ENCODE results near the gene CUTC. TPM values are rescaled to one million over a fixed set of nuclear protein-coding genes. Genes with fewer than 3 reads are reported as not detected.

Gene CUTC
- total and polyA plus RNA-seq, 9 donors = 17.5 to 22.5 (median 20.0) TPM

DNA sequence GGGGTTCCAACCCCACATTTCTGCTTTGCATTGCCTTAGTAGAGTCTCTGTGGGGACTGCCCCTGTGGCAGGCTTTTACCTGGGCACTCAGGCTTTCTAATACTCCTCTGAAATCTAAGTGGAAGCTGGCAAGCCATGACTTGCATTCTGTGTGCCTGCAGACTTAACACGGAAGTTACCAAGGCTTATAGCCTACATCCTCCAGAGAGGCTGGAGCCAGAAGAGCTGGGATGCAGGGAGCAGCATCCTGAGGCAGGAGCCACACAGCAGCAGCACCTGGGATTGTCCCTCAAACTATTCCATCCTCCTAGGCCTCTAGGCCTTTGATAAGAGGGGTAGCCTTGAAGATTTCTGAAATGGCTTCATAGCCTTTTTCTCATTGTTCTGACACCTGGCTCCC is 28.3 kb downstream of the CUTC start:
- no peak overlapping the region for H3K4me3 ChIP-seq (ENCODE audit: low read length)
- H3K36me3 ChIP-seq (ENCODE audit: control insufficient read depth, insufficient read depth, low read length) = peaks cover 27% of the 10 kb centered on the region
- H3K4me1 ChIP-seq (ENCODE audit: control insufficient read depth, insufficient read depth, low read length) = no peaks in the 10 kb centered on the region
- no peak overlapping the region for H3K27ac ChIP-seq (ENCODE audit: low read length)
- DNase-seq = no peak
- 100% methylated on average over 1 of the region's 1 CpG for WGBS (ENCODE audit: insufficient coverage)
- H3K27me3 ChIP-seq (ENCODE audit: control insufficient read depth, insufficient read depth, low read length) = no peaks in the 10 kb centered on the region
- peaks cover 3% of the 10 kb centered on the region for H3K9me3 ChIP-seq (replicated peaks; ENCODE audit: control insufficient read depth, low read depth, low read length)

DNA sequence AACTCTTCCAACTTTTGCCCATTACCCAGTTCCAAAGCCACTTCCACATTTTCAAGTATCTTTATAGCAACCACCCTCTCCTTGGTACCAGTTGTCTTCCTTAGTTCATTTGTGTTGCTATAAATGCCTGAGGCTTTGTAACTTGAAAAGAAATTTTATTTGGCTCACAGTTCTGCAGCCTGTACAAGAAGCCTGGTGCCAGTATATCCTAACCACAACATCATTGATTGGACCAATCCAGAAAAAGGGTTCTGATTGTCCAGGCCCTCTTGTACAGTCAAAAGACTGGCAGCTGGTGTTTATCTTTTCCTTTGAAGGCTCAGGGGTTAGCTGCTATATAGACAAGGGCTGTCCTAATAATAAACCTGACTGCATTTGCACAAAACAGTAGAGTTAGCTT is 29.3 kb downstream of the CUTC start:
- Histone ChIP-seq H3K4me3 (ENCODE audit: low read length) (no peak overlapping the region), H3K27ac (ENCODE audit: low read length) (no peak overlapping the region), H3K9me3 (replicated peaks; ENCODE audit: control insufficient read depth, low read depth, low read length) (peaks cover 3% of the 10 kb centered on the region), H3K36me3 (ENCODE audit: control insufficient read depth, insufficient read depth, low read length) (peaks cover 22% of the 10 kb centered on the region), H3K27me3 (ENCODE audit: control insufficient read depth, insufficient read depth, low read length) (no peaks in the 10 kb centered on the region), H3K4me1 (ENCODE audit: control insufficient read depth, insufficient read depth, low read length) (no peaks in the 10 kb centered on the region)
- no peak for DNase-seq

DNA sequence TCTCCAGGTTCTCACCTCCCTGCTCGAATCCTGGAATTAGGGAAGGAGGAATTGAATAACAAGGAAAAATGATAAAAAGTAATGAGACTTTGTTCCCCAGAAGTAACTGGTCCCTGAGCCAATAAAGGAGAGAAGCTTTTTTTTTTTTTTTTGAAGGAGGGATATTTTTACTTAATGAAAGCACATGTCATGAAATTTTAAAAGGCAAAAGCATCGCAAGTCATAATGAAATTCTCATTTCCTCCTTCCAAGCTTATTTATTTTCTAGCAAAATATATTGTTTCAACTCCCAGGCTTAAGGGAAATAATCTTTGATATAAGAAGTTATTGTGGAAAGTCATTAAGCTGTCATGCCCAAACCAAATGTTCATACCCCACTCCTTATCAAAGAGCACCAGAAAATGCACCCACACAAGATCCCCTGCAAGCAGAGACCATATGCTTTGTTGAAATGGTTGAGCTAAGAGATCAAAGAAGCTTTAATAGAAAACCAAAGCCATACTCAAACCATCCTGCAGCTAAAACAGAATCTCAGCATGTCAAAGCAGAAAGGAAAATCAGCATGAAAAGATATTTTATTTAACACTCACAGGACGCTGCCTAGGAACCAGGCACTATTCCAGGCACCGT is 33.8 kb downstream of the CUTC start:
- no peak for DNase-seq
- WGBS (ENCODE audit: insufficient coverage) = 61% methylated on average over 2 of the region's 4 CpGs
- Histone ChIP-seq H3K9me3 (replicated peaks; ENCODE audit: control insufficient read depth, low read depth, low read length) (peaks cover 3% of the 10 kb centered on the region), H3K36me3 (ENCODE audit: control insufficient read depth, insufficient read depth, low read length) (peaks cover 2% of the 10 kb centered on the region), H3K27ac (ENCODE audit: low read length) (no peak overlapping the region), H3K4me1 (ENCODE audit: control insufficient read depth, insufficient read depth, low read length) (no peaks in the 10 kb centered on the region), H3K4me3 (ENCODE audit: low read length) (no peak overlapping the region), H3K27me3 (ENCODE audit: control insufficient read depth, insufficient read depth, low read length) (no peaks in the 10 kb centered on the region)

DNA sequence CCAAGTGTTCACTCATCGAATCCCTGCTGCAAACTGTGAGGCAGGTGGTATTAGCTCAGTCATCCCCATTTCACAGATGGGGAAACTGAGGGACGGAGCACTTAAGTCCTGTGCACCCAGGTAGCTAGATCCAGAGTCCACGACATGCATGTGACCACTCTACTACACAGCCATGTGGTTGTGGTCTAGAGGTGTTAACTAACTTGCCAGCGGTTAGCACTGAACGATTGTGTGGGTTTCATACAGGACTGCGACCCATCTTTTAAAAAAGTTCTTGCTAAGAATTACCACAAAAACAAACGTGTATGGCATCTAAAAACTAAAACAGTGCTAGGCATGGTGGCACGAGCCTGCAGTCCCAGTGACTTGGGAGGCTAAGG is 34.3 kb downstream of the CUTC start:
- peaks cover 3% of the 10 kb centered on the region for H3K9me3 ChIP-seq (replicated peaks; ENCODE audit: control insufficient read depth, low read depth, low read length)
- H3K27ac ChIP-seq (ENCODE audit: low read length) = no peak overlapping the region
- H3K36me3 ChIP-seq (ENCODE audit: control insufficient read depth, insufficient read depth, low read length) = no peaks in the 10 kb centered on the region
- no peaks in the 10 kb centered on the region for H3K4me1 ChIP-seq (ENCODE audit: control insufficient read depth, insufficient read depth, low read length)
- no peak overlapping the region for H3K4me3 ChIP-seq (ENCODE audit: low read length)
- no peak for DNase-seq
- H3K27me3 ChIP-seq (ENCODE audit: control insufficient read depth, insufficient read depth, low read length) = no peaks in the 10 kb centered on the region
- WGBS (ENCODE audit: insufficient coverage) = 88% methylated on average over 1 of the region's 8 CpGs

DNA sequence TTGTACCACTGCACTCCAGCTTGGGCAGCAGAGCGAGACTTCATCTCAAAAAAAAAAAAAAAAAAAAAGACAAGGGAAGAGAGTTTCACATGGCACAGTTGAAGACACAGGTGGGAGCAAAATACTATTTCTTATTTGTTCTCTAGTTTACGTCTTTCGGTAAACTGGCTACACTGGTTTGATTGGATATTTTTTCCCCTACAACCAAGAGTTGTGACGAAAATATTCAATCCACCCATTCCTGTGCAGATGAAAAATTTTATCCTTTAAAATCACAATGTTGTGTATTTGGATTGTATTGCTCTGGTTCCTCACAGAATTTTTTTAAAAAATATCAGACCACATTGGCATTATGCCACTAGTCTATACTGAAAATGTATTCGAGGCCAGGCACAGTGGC is 35.9 kb downstream of the CUTC start:
- no CpG with 5 or more reads among the region's 5 CpGs for WGBS (ENCODE audit: insufficient coverage)
- DNase-seq = no peak

GRCh38 chr10:99768556-99768955 is 36.5 kb downstream of the CUTC start:
- no peaks in the 10 kb centered on the region for H3K27me3 ChIP-seq (ENCODE audit: control insufficient read depth, insufficient read depth, low read length)
- no peaks in the 10 kb centered on the region for H3K4me1 ChIP-seq (ENCODE audit: control insufficient read depth, insufficient read depth, low read length)
- 77% methylated on average over 2 of the region's 2 CpGs for WGBS (ENCODE audit: insufficient coverage)
- H3K9me3 ChIP-seq (replicated peaks; ENCODE audit: control insufficient read depth, low read depth, low read length) = no peaks in the 10 kb centered on the region
- H3K36me3 ChIP-seq (ENCODE audit: control insufficient read depth, insufficient read depth, low read length) = no peaks in the 10 kb centered on the region
- H3K4me3 ChIP-seq (ENCODE audit: low read length) = no peak overlapping the region
- DNase-seq = no peak
- no peak overlapping the region for H3K27ac ChIP-seq (ENCODE audit: low read length)

More for the DNA sequence above, 35.9 kb downstream of the CUTC start:
- H3K4me3 ChIP-seq (ENCODE audit: low read length) = no peak overlapping the region
- no peaks in the 10 kb centered on the region for H3K27me3 ChIP-seq (ENCODE audit: control insufficient read depth, insufficient read depth, low read length)
- no peaks in the 10 kb centered on the region for H3K36me3 ChIP-seq (ENCODE audit: control insufficient read depth, insufficient read depth, low read length)
- H3K4me1 ChIP-seq (ENCODE audit: control insufficient read depth, insufficient read depth, low read length) = no peaks in the 10 kb centered on the region
- peaks cover 3% of the 10 kb centered on the region for H3K9me3 ChIP-seq (replicated peaks; ENCODE audit: control insufficient read depth, low read depth, low read length)
- no peak overlapping the region for H3K27ac ChIP-seq (ENCODE audit: low read length)

DNA sequence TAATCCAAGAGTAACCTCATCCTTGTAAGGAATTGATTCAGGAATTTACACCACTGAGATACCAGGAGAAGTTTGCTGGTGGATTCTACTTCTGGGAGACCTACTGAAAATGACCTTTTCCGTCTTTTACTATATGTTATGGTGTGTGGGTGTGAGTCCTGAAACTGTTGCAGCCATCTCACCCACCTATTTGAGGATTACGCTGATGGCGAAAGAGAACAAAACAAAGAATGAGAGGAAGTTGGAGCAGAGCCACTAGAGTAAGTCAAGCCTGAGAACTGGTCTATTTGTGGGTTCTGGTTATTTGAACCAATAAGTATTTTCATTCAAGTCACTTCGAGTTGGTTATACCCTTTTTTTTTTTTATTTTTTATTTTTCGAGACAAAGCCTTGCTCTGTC is 37.7 kb downstream of the CUTC start:
- Histone ChIP-seq H3K27me3 (ENCODE audit: control insufficient read depth, insufficient read depth, low read length) (no peaks in the 10 kb centered on the region), H3K36me3 (ENCODE audit: control insufficient read depth, insufficient read depth, low read length) (no peaks in the 10 kb centered on the region), H3K4me3 (ENCODE audit: low read length) (no peak overlapping the region), H3K27ac (ENCODE audit: low read length) (no peak overlapping the region), H3K9me3 (replicated peaks; ENCODE audit: control insufficient read depth, low read depth, low read length) (no peaks in the 10 kb centered on the region), H3K4me1 (ENCODE audit: control insufficient read depth, insufficient read depth, low read length) (no peaks in the 10 kb centered on the region)
- DNase-seq = no peak
- WGBS (ENCODE audit: insufficient coverage) = 86% methylated on average over 1 of the region's 5 CpGs

DNA sequence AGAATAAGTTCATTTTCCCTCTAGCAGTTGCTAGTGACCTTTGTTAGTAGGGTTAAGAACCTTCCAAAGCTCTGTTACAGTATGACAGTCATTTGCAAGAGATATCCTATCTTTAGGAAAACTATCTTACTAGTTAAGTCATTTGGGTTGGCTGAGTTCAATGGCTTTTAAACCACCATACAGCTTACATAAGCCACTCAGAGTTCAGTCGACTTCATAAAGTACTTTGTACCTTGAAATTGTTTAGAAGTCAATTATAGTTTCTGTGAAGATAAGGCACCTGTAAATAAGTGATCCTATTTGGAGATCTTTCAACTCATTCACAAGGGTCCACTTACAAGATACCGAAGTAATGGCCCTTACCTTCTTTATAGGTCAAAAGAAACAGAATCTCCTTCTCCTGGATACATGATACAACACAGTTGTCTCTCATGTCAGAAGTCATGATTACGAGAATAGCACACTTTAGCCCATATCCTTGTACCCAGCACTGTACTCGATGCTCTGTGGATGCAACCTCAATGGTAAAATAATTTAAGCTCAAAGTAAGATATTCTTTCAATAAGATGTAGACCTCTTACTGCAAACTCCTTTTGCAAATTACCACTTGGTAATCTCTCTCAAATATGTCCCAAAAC is 38.5 kb downstream of the CUTC start:
- Histone ChIP-seq H3K4me1 (ENCODE audit: control insufficient read depth, insufficient read depth, low read length) (no peaks in the 10 kb centered on the region), H3K4me3 (ENCODE audit: low read length) (no peak overlapping the region), H3K27me3 (ENCODE audit: control insufficient read depth, insufficient read depth, low read length) (no peaks in the 10 kb centered on the region), H3K9me3 (replicated peaks; ENCODE audit: control insufficient read depth, low read depth, low read length) (no peaks in the 10 kb centered on the region), H3K27ac (ENCODE audit: low read length) (no peak overlapping the region), H3K36me3 (ENCODE audit: control insufficient read depth, insufficient read depth, low read length) (no peaks in the 10 kb centered on the region)
- WGBS (ENCODE audit: insufficient coverage) = 100% methylated on average over 1 of the region's 4 CpGs
- no peak for DNase-seq

DNA sequence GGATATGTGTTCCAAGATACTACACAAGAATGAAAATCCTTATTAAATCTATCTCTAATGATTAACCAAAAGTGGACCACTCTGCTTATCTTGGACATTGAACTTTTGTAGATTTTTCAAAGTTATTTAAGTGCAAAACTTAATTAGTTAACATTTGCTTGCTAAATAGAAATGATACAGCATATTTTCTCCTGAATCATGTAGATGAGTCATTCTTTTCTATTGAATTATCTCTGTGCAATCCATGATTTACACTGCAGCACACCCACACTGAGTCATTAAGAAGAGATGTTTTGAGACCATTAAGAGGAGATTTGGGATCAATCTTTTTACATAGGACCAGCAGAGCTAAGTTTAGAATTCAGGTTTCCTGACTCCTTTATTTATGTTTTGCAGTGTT is 43.8 kb downstream of the CUTC start:
- Histone ChIP-seq H3K4me1 (ENCODE audit: control insufficient read depth, insufficient read depth, low read length) (no peaks in the 10 kb centered on the region), H3K27me3 (ENCODE audit: control insufficient read depth, insufficient read depth, low read length) (no peaks in the 10 kb centered on the region), H3K4me3 (ENCODE audit: low read length) (no peak overlapping the region), H3K27ac (ENCODE audit: low read length) (no peak overlapping the region), H3K9me3 (replicated peaks; ENCODE audit: control insufficient read depth, low read depth, low read length) (no peaks in the 10 kb centered on the region), H3K36me3 (ENCODE audit: control insufficient read depth, insufficient read depth, low read length) (no peaks in the 10 kb centered on the region)
- no peak for DNase-seq

GRCh38 chr10:99777918-99778714 is 46.1 kb downstream of the CUTC start:
- Histone ChIP-seq H3K4me1 (ENCODE audit: control insufficient read depth, insufficient read depth, low read length) (no peaks in the 10 kb centered on the region), H3K27ac (ENCODE audit: low read length) (no peak overlapping the region), H3K4me3 (ENCODE audit: low read length) (no peak overlapping the region), H3K27me3 (ENCODE audit: control insufficient read depth, insufficient read depth, low read length) (no peaks in the 10 kb centered on the region), H3K36me3 (ENCODE audit: control insufficient read depth, insufficient read depth, low read length) (no peaks in the 10 kb centered on the region), H3K9me3 (replicated peaks; ENCODE audit: control insufficient read depth, low read depth, low read length) (no peaks in the 10 kb centered on the region)
- no peak for DNase-seq
- no CpG with 5 or more reads among the region's 1 CpG for WGBS (ENCODE audit: insufficient coverage)
